ENCODE measurements around the gene PLEKHG2. TPM values are rescaled to one million over a fixed set of nuclear protein-coding genes. Genes with fewer than 3 reads are reported as not detected.

The PLEKHG2 gene
- total RNA-seq, 3 donors from 2014 or later (not counting 1 experiment from before 2014, with no cell fraction given), result 70.2 to 129 (median 80.7) TPM

DNA sequence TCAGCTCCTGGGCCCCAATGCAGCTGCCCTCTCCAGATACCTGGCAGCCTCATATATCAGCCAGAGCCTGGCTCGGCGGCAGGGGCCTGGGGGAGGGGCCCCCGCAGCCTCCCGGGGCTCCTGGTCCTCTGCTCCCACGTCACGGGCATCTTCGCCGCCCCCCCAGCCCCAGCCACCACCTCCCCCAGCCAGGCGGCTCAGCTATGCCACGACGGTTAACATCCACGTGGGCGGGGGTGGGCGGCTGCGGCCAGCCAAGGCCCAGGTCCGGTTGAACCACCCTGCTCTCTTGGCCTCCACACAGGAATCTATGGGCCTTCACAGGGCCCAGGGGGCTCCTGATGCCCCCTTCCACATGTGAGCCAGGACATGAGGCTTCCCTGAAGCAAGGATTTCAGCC lies 12.5 kb downstream of the PLEKHG2 start:
- ATAC-seq (no peak), DNase-seq (no peak)
- Mint-ChIP-seq H3K27me3 (ENCODE audit: low read depth in 2 of 2) (no peaks in the 10 kb centered on the region), H3K27ac (peak overlapping the region in 1 of 2 donors; percentile 25), H3K4me1 (no peaks in the 10 kb centered on the region), H3K9me3 (no peaks in the 10 kb centered on the region), H3K36me3 (no peaks in the 10 kb centered on the region), H3K4me3 (no peak overlapping the region)
- TF ChIP-seq, protein P1, sequence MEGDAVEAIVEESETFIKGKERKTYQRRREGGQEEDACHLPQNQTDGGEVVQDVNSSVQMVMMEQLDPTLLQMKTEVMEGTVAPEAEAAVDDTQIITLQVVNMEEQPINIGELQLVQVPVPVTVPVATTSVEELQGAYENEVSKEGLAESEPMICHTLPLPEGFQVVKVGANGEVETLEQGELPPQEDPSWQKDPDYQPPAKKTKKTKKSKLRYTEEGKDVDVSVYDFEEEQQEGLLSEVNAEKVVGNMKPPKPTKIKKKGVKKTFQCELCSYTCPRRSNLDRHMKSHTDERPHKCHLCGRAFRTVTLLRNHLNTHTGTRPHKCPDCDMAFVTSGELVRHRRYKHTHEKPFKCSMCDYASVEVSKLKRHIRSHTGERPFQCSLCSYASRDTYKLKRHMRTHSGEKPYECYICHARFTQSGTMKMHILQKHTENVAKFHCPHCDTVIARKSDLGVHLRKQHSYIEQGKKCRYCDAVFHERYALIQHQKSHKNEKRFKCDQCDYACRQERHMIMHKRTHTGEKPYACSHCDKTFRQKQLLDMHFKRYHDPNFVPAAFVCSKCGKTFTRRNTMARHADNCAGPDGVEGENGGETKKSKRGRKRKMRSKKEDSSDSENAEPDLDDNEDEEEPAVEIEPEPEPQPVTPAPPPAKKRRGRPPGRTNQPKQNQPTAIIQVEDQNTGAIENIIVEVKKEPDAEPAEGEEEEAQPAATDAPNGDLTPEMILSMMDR (IDR thresholded peaks at IDR 0.05), result no peak
- Histone ChIP-seq H3K9me3 (ENCODE audit: control insufficient read depth, insufficient read depth, low read length) (no peaks in the 10 kb centered on the region), H3K27me3 (ENCODE audit: control insufficient read depth, insufficient read depth, low read length) (no peaks in the 10 kb centered on the region), H3K36me3 (ENCODE audit: control insufficient read depth, insufficient read depth, low read length) (peaks cover 3% of the 10 kb centered on the region), H3K4me1 (ENCODE audit: control insufficient read depth, insufficient read depth, low read length) (no peaks in the 10 kb centered on the region), H3K27ac (ENCODE audit: low read length) (no peak overlapping the region), H3K4me3 (ENCODE audit: low read length) (no peak overlapping the region)
- intact Hi-C loops (cut with micrococcal nuclease), result no loop called here
- 94% methylated on average over 16 of the region's 16 CpGs for WGBS (ENCODE audit: insufficient coverage)

DNA sequence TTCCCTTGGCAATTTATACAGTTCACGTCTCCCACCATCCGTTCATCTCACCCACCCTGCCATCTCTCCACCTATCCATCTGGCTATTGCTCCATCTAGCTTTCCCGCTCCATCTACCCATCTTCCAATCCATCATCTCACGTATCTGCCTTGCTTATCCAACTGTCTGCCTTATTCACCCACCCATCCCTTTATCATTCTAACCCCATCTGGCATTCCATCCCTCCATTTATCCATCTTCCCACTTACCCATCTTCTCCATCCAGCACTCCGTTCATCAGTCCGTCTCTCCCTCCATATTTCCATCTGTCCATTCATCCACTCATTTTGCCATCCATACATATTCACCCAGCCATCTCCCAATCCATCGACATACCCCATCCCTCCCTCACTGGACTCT lies 13.3 kb downstream of the PLEKHG2 start:
- TF ChIP-seq, protein P1 (IDR thresholded peaks at IDR 0.05), result no peak
- no peaks in the 10 kb centered on the region for H3K27me3 ChIP-seq (ENCODE audit: control insufficient read depth, insufficient read depth, low read length)
- H3K4me1 ChIP-seq (ENCODE audit: control insufficient read depth, insufficient read depth, low read length), result no peaks in the 10 kb centered on the region
- no peak overlapping the region for H3K27ac Mint-ChIP-seq
- no peaks in the 10 kb centered on the region for H3K27me3 Mint-ChIP-seq (ENCODE audit: low read depth in 2 of 2)
- DNase-seq (no peak), ATAC-seq (no peak)
- no peaks in the 10 kb centered on the region for H3K4me1 Mint-ChIP-seq
- no peaks in the 10 kb centered on the region for H3K36me3 Mint-ChIP-seq
- H3K4me3 Mint-ChIP-seq, result no peak overlapping the region
- H3K9me3 ChIP-seq (ENCODE audit: control insufficient read depth, insufficient read depth, low read length), result no peaks in the 10 kb centered on the region
- intact Hi-C loops (cut with micrococcal nuclease), result no loop called here
- no peaks in the 10 kb centered on the region for H3K9me3 Mint-ChIP-seq
- H3K27ac ChIP-seq (ENCODE audit: low read length), result no peak overlapping the region
- H3K4me3 ChIP-seq (ENCODE audit: low read length), result no peak overlapping the region
- WGBS (ENCODE audit: insufficient coverage), result 95% methylated on average over 7 of the region's 7 CpGs
- peaks cover 3% of the 10 kb centered on the region for H3K36me3 ChIP-seq (ENCODE audit: control insufficient read depth, insufficient read depth, low read length)

DNA sequence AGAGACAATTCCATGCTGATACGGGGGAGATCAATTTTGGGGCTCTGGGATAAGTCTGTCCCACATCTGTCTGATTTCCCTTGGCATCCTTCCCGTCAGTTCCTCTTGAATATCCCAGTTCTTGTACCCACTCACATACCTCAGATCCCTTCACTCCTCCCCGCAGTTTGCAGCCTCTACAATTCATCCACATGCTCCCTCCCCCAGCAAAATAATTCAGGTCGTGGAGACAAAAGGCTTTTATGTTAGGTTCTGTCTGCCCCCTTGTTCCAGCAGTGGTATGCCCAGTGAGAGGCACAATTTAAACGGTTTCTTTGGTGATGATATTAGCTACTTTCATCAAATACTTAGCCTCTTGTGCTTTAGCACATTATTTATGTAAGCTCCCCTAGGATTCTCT lies 13.7 kb downstream of the PLEKHG2 start:
- H3K27me3 Mint-ChIP-seq (ENCODE audit: low read depth in 2 of 2), result no peaks in the 10 kb centered on the region
- H3K9me3 Mint-ChIP-seq, result no peaks in the 10 kb centered on the region
- no peaks in the 10 kb centered on the region for H3K36me3 Mint-ChIP-seq
- Histone ChIP-seq H3K9me3 (ENCODE audit: control insufficient read depth, insufficient read depth, low read length) (no peaks in the 10 kb centered on the region), H3K4me1 (ENCODE audit: control insufficient read depth, insufficient read depth, low read length) (peaks cover 4% of the 10 kb centered on the region), H3K4me3 (ENCODE audit: low read length) (no peak overlapping the region), H3K27me3 (ENCODE audit: control insufficient read depth, insufficient read depth, low read length) (no peaks in the 10 kb centered on the region), H3K27ac (ENCODE audit: low read length) (no peak overlapping the region), H3K36me3 (ENCODE audit: control insufficient read depth, insufficient read depth, low read length) (peaks cover 3% of the 10 kb centered on the region)
- ATAC-seq, result no peak
- no peaks in the 10 kb centered on the region for H3K4me1 Mint-ChIP-seq
- intact Hi-C loops (cut with micrococcal nuclease), result no loop called here
- DNase-seq, result no peak
- TF ChIP-seq, protein P1 (IDR thresholded peaks at IDR 0.05), result no peak
- H3K27ac Mint-ChIP-seq, result no peak overlapping the region
- no peak overlapping the region for H3K4me3 Mint-ChIP-seq
- 87% methylated on average over 4 of the region's 5 CpGs for WGBS (ENCODE audit: insufficient coverage)

DNA sequence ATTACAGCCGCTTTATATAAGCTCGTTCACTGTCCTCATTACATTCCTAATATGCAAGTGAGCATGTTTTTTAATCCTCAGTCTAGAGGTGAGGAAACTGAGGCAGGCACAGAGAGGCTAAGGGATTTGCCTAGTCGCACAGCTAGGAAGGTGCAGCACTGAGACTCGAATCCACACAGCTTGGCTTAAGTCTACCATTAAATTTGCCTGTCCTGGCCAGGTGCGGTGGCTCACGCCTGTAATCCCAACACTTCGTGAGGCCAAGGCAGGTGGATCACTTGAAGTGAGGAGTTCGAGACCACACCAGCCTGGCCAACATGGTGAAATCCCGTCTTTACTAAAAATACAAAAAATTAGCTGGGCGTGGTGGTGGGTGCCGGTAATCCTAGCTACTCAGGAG lies 15.2 kb downstream of the PLEKHG2 start:
- H3K9me3 ChIP-seq (ENCODE audit: control insufficient read depth, insufficient read depth, low read length), result no peaks in the 10 kb centered on the region
- DNase-seq (no peak), ATAC-seq (no peak)
- no peak overlapping the region for H3K4me3 ChIP-seq (ENCODE audit: low read length)
- H3K36me3 ChIP-seq (ENCODE audit: control insufficient read depth, insufficient read depth, low read length), result peaks cover 12% of the 10 kb centered on the region
- H3K27ac ChIP-seq (ENCODE audit: low read length), result no peak overlapping the region
- H3K36me3 Mint-ChIP-seq, result no peaks in the 10 kb centered on the region
- peaks cover 6% of the 10 kb centered on the region for H3K4me1 ChIP-seq (ENCODE audit: control insufficient read depth, insufficient read depth, low read length)
- no peak overlapping the region for H3K4me3 Mint-ChIP-seq
- TF ChIP-seq, protein P1 (IDR thresholded peaks at IDR 0.05), result no peak
- no peak overlapping the region for H3K27ac Mint-ChIP-seq
- no peaks in the 10 kb centered on the region for H3K27me3 ChIP-seq (ENCODE audit: control insufficient read depth, insufficient read depth, low read length)
- H3K9me3 Mint-ChIP-seq, result no peaks in the 10 kb centered on the region
- no peaks in the 10 kb centered on the region for H3K4me1 Mint-ChIP-seq
- intact Hi-C loops (cut with micrococcal nuclease), result no loop called here
- no peaks in the 10 kb centered on the region for H3K27me3 Mint-ChIP-seq (ENCODE audit: low read depth in 2 of 2)
- WGBS (ENCODE audit: insufficient coverage), result 92% methylated on average over 11 of the region's 11 CpGs

Measured in natural killer cell (primary cell).